Thyroid gland (tissue), 4 donors: ENCODE measurements around the gene RBCK1.

Experiments used
- POLR2A ChIP-seq, 2 donors: fragments of 450-650 bp; IDR thresholded peaks; one replicate each; pipeline ENCODE4 v1.6.1; 2017; ENCODE audit warnings: antibody characterized with exemption in 2 of 2, mild to moderate bottlenecking in 2 of 2, moderate library complexity in 1 of 2
- TF ChIP-seq, protein P1 (sequence below), 6 experiments: fragments of 200-600 bp in 3 of 6; fragments of 450-650 bp in 3 of 6; sonication (generic) in 3 of 6; IDR thresholded peaks; one replicate each; pipeline ENCODE4 v1.5.1; 2016 to 2019; ENCODE audit warnings: antibody characterized with exemption in 6 of 6, mild to moderate bottlenecking in 2 of 6, inconsistent platforms in 1 of 6, moderate library complexity in 1 of 6

DNA sequence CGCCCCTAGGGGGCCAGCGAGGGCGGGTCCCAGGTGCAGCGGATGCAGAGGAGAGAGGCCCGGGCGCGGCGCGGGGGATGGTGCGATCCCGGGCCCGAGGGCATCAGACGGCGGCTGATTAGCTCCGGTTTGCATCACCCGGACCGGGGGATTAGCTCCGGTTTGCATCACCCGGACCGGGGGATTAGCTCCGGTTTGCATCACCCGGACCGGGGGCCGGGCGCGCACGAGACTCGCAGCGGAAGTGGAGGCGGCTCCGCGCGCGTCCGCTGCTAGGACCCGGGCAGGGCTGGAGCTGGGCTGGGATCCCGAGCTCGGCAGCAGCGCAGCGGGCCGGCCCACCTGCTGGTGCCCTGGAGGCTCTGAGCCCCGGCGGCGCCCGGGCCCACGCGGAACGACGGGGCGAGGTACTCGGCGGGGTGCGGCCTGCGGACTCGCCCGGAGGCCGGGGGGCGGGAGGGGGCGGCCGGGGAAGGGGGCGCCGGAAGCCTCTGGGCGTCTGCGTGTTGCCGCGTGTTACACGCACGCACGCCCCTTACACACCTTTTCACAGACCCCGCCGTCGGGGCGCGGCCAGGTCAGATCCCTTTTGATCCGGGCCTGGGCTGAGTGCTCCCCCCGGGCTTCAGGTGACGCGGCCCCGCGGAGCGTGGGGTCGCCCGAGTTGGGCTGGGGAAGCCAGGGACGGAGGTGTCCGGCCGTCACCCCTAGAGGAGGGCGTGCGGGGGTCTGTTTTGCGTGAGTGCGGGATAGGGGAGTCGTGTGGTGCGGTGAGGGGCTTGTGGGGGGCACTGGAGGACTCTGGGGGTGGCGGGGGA is 27.1 kb upstream of the RBCK1 start:
- TF ChIP-seq, protein P1, sequence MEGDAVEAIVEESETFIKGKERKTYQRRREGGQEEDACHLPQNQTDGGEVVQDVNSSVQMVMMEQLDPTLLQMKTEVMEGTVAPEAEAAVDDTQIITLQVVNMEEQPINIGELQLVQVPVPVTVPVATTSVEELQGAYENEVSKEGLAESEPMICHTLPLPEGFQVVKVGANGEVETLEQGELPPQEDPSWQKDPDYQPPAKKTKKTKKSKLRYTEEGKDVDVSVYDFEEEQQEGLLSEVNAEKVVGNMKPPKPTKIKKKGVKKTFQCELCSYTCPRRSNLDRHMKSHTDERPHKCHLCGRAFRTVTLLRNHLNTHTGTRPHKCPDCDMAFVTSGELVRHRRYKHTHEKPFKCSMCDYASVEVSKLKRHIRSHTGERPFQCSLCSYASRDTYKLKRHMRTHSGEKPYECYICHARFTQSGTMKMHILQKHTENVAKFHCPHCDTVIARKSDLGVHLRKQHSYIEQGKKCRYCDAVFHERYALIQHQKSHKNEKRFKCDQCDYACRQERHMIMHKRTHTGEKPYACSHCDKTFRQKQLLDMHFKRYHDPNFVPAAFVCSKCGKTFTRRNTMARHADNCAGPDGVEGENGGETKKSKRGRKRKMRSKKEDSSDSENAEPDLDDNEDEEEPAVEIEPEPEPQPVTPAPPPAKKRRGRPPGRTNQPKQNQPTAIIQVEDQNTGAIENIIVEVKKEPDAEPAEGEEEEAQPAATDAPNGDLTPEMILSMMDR (IDR thresholded peaks at IDR 0.05), result no peak
- TF ChIP-seq POLR2A (IDR thresholded peaks at IDR 0.05), result peak in 1 of 2 donors; percentile 34
